Right hindlimb (tissue), 1 donor: Measurements from ENCODE around the gene ALG12.
A peak's percentile ranks its signal among the peaks of the same experiment; 100 is the strongest.

ENCODE experiments used
- DNase-seq: peaks from one replicate; pipeline ENCODE4 v3.0.0-alpha.2; 2018

ALG12 gene

GRCh38 chr22:49917974-49918910 lies at the start of gene ALG12, which contains the start of gene CRELD2:
TSS of gene ALG12 (minus strand) at chr22:49918438. CDS start at chr22:49913765, 4,673 bp downstream.
TSS of gene CRELD2 (plus strand) at chr22:49918634. CDS start at chr22:49918770, 136 bp downstream.
- DNase-seq: peak; percentile 98

- DNase-seq: peak; percentile 33
Observed at GRCh38 chr22:49967706-49968208, 49.5 kb upstream of the ALG12 start.

GRCh38 chr22:49966774-49967705 lies 48.8 kb upstream of the ALG12 start:
- peak; percentile 41 for DNase-seq

GRCh38 chr22:49966041-49966773 lies 48.0 kb upstream of the ALG12 start:
- DNase-seq: peak; percentile 18

GRCh38 chr22:49965091-49966040 lies 47.1 kb upstream of the ALG12 start:
- DNase-seq: peak; percentile 24

- peak; percentile 22 for DNase-seq
Observed at GRCh38 chr22:49964136-49965090, 46.2 kb upstream of the ALG12 start.

- no peak for DNase-seq
Observed at GRCh38 chr22:49963647-49964026, 45.4 kb upstream of the ALG12 start.

- peak; percentile 33 for DNase-seq
Observed at GRCh38 chr22:49962751-49963646, 44.8 kb upstream of the ALG12 start.

- DNase-seq: peak; percentile 86
Observed at GRCh38 chr22:49962012-49962750, 43.9 kb upstream of the ALG12 start.

GRCh38 chr22:49961601-49962011 lies 43.4 kb upstream of the ALG12 start:
- DNase-seq: peak; percentile 34

GRCh38 chr22:49961005-49961600 lies 42.9 kb upstream of the ALG12 start:
- DNase-seq: no peak

- peak; percentile 96 for DNase-seq
Observed at GRCh38 chr22:49960159-49961004, 42.1 kb upstream of the ALG12 start, which contains the start of gene PIM3. TSS of gene PIM3 (plus strand) at chr22:49960772. CDS start at chr22:49960948, 176 bp downstream.

GRCh38 chr22:49959782-49960158 lies 41.5 kb upstream of the ALG12 start:
- no peak for DNase-seq

GRCh38 chr22:49958931-49959781 lies 40.9 kb upstream of the ALG12 start:
- DNase-seq: peak; percentile 39

- DNase-seq: peak; percentile 16
Observed at GRCh38 chr22:49958366-49958921, 40.2 kb upstream of the ALG12 start.
